ENCODE measurements around the gene KCTD1.

- TF ChIP-seq POLR2A (IDR thresholded peaks at IDR 0.05; ENCODE audit: low read length) = no peak
- no peak for TF ChIP-seq GATA1 (IDR thresholded peaks at IDR 0.05; ENCODE audit: low read depth, low read length)
Observed at GRCh38 chr18:26543373-26543772, 5.0 kb downstream of the KCTD1 start.

Measured in erythroblast (primary cell).